ENCODE measurements around the gene HOXA7.

The HOXA7 gene

DNA sequence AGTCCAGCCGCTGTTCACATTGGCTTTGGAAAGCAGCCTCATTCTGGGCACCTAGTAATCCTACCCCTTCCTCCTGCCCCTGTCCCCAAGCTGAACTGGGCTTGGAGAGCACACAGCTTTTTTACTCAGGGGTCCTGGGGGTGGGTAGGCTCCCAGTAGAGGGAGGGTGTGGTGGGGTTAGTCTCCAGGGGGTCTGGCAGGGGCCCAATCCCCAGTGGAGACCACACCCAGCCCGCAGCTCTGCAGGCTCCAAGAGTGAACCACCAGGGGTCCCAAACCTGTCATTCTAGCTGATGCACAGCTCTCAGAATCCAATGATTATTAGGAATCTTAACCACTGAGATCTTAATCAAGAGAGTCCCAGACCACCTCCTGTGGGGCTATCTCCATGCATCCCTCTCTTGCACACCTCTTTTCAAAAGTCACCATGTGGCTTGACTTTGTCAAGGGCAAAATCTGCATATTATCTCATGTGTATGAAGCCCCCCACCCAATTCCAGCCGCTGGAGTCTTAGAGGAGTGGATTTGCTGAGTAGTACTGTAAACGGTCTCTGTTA, 25.9 kb upstream of the HOXA7 start:
- DNase-seq, result peak; percentile 8

GRCh38 chr7:27181795-27182275, 25.4 kb upstream of the HOXA7 start:
- peak; percentile 15 for DNase-seq

- peak; percentile 13 for DNase-seq
Measured at GRCh38 chr7:27180431-27181420, 24.3 kb upstream of the HOXA7 start.

- DNase-seq, result peak; percentile 70
Measured at GRCh38 chr7:27179503-27180430, 23.3 kb upstream of the HOXA7 start.

- peak; percentile 14 for DNase-seq
Measured at GRCh38 chr7:27179030-27179429, 22.6 kb upstream of the HOXA7 start.

DNA sequence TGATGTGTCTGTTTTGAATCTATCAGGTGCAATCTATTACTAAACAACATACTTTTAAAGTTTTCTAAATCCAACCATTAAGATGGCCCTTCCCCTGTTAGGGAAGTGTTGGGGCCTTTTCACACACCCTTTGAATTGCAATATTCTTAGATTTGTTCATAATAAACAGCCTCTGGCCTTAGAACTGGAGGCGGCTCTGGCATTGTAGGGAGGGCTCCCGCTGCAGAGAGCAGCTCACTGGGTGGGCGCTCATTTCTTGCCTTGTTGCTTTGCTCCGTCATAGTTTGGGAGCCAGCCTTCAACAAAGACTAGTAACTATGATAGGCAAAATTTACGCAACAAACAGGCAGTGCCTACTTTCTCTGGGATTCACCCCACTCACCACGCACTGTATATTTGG, 21.9 kb upstream of the HOXA7 start:
- DNase-seq, result no peak

- no peak for DNase-seq
Measured at GRCh38 chr7:27177795-27178320, 21.4 kb upstream of the HOXA7 start.

DNA sequence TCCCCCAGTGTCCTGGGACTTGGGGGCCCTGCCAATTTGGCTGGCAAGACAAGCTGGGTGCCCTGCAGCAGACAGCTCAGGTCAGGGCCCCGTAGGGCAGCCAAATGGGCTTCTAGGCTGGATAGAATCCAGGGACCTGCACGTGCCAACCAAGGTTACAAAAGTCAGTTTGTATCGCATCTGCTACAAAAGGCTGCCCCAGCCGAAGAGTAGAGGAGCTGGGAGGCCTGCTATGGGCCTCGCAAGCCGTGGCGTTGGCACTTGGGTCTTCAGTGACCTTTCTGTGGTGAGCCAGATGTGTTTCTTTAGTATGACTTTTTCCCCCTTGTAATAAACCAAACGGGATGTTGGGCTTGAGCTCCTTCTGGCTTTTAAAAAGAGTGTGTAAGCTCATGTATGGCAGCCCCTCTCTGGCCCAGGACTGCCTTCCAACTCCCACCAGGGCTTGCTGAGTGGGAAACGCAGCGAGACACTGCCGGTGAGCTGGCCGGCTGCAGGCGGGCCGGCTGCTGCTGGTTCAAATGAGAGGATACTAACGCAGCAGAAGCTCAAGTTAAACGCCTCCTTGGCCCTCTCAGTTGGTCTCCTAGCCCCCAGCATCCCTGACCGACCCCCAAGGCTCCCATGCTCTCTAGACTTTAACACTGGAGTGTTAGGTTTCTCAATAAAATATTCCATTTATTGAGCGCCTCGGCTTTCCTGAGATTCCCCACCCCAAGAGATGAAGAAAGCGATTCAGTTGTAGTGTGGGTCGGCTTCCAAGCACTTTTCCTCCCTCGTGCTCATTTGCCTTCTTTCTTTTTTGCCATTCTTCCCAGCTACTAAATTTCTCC, 20.7 kb upstream of the HOXA7 start:
- peak; percentile 13 for DNase-seq

DNA sequence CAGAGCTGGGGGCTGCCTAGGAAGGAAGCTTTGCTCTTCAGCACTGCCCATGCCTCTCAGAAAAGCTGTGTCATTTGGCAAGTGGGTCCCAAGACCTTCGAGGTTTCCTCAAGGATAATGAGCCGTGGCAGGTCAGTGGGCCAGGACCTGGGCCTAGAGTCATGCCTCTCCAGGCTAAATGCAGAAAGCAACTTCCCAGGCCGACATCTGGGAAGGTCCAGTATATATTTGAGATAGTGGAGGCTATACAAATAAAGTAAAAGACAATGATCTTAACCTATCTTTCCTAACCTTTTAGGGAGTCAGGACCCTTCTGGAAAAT, 20.0 kb upstream of the HOXA7 start:
- DNase-seq, result no peak

DNA sequence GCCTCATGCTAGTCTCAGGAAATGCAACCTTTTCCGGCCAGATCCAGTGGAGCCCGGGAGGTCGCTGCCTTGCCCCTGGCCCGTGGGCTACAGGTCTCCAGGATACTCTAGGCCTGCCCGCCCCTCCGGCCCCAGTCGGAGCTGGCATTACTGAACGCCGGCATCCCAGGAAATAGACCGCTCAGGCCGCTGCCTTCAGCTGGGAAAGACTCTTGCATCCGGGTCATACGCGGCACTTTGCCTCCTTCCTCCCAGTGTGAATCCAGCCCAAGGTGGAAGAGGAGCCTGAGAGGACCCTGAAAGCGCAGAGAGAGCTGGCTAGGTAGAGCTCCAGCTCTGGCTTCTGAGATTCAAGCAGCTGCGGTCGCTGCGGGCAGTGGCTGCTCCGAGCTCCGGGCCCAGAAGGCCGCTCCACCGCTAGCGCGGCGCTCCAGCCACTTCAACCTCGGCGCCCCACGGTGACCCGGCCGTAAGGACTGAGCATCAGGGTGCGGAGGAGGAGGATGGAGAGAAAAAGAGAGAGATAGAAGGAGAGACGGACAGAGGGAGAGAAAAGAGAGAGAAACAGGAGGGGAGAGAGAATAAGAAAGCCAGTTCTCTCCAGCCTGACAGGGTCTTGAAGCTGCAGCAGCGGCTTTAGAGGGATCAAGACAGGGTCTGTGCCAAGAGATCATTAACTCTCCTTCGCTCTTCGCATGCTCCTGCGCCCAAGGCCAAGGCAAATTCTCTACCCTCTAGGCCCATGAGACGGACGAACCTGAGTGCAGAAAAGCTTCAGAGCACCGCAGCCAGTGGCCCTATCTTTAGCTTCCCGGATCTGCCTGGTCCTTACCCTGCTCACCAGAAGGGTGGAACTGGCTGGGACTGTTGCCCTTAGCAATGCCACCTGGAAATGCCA, 19.4 kb upstream of the HOXA7 start:
- peak; percentile 18 for DNase-seq

DNA sequence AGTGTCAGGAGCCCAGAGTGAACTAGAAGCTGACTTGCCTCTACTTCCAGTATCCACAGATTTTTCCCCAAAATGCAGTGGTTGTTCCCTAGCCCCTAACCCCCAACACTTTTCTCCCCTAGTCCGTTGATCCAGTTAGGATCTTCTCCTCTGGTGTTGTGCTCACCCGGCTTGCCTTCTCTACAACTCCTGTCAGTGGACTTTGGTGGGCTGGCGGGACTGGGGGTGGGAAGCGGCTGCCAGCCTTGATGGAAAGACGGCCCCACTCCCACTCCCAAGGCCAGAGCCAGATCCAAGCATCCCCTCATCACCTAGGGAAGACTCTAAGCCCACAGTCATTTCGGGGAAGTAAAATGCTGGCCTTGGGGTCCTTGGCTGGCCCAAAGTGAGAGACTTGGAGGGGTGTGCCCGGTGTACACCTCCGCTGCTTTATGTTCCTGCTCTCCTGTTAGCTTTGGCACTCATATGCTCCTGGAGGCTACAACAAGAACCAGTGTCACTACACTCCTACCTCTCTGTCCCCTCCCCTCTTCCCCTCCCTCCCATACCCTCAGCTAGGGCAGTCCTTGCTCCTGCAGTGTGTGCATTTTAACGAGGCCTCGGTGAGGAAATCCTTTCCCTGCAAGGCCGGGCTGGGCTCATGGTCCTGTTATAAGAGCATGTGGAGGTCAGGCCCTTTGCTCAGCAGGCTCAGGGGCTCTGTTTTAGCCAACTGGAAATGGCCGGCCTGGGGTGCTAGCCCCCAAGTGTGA, 18.6 kb upstream of the HOXA7 start:
- DNase-seq, result no peak

GRCh38 chr7:27173956-27174873, 17.7 kb upstream of the HOXA7 start, which contains the start of gene HOXA10:
TSS of gene HOXA10 (minus strand) at chr7:27174320. CDS start at chr7:27174306, 14 bp downstream.
- DNase-seq, result peak; percentile 39

DNA sequence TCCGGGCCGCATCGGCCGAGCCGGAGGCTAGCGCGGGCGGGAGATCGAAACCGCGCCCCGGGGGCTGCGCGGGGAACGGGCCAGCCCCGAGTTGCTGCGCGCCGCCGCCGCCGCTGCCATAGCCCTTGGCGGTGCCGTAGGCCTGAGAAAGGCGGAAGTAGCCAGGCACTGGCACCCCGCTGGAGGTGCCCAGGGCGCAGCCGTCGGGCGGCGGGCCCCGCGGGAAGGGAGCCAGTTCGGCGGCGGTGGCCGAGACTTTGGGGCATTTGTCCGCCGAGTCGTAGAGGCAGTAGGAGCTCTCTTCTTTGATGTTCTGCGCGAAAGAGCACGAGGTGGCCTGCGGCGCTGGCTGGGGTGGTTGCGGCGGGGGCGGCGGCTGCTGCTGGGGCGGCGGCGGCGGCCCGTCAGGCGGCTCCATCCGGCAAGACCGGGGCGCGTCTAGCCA, 17.1 kb upstream of the HOXA7 start:
- DNase-seq, result peak; percentile 61

DNA sequence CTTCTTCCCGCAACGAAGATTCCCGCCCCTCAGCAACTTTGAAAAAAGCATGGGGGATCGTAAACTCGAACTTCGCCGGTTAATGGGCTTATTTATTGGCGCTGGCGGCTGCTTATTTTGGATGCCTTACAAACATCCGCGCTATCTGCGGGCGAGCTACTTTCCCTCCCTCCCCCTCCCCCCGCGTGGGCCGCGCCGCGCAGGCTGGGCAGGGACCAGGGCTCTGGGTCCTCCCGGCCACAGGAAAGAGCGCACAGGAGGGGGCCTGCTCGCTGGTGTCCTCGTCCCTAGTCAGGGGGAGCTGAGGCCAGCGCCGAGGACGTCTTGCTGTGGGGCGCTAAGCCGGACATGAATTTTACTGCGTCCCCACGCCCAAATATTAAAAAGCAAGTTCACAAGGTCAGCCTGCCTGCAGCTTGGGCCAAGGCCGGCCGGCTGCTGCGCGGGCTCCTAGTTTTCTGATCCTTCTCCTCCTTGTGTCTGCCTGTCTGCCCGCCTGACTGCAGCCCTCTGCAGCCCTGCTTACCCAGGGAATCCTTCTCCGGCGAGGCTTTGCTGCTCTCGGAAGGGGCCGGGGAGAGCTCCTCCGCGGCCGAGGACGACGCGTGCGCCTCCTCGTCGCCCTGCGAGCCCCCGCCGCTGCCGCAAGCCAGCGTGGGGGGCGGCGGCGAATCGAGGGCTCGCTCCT, 16.5 kb upstream of the HOXA7 start:
- no peak for DNase-seq

GRCh38 chr7:27172315-27172774, 15.9 kb upstream of the HOXA7 start:
- DNase-seq, result peak; percentile 28

GRCh38 chr7:27171637-27172314, 15.3 kb upstream of the HOXA7 start:
- peak; percentile 32 for DNase-seq

DNA sequence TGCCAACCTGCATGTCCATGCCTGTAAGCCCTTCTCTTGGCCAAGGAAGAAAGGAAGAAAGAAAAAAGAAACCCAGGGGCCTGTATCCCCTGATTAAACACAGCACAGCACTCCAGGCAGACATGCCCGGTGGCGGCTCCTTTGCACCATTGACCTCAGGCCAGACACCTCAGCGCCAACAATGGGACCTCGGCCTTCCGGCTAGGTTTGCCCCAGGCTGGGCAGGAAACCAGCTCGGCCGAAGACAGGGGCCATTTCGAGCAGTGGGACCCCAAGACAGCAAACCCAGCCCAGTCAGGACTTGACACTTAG, 14.8 kb upstream of the HOXA7 start:
- DNase-seq, result peak; percentile 25
